GM23248 (cell line): ENCODE results near the gene MAP3K20. TPM values are rescaled to one million over a fixed set of nuclear protein-coding genes. Genes with fewer than 3 reads are reported as not detected.
"Not testable (repeated sequence)": the region's sequence is repeated elsewhere in the genome, so short reads cannot be mapped to it uniquely, and the experiment has no call there.

ENCODE experiments used
- DNase-seq: peaks from one replicate; pipeline ENCODE4 v3.0.0-alpha.2; 2015
- H2AFZ ChIP-seq: fragments of 200-600 bp; sonication (generic); 2 replicates; pipeline ENCODE4 v1.6.1; 2016; ENCODE audit warnings: antibody characterized with exemption
- H3F3A ChIP-seq: fragments of 200-600 bp; sonication (generic); 2 replicates; pipeline ENCODE4 v1.6.1; 2016; ENCODE audit warnings: mild to moderate bottlenecking, antibody characterized with exemption, mixed run types; ENCODE audit not compliant: insufficient read depth
- H3K27ac ChIP-seq: fragments of 200-600 bp; sonication (generic); 2 replicates; pipeline ENCODE4 v1.5.1; 2016; ENCODE audit warnings: mild to moderate bottlenecking
- H3K27me3 ChIP-seq: fragments of 200-600 bp; sonication (generic); replicated peaks from 2 replicates; pipeline ENCODE4 v1.6.1; 2016; ENCODE audit warnings: mild to moderate bottlenecking; ENCODE audit not compliant: insufficient read depth
- H3K36me3 ChIP-seq: fragments of 200-600 bp; sonication (generic); 2 replicates; pipeline ENCODE4 v1.6.1; 2016; ENCODE audit warnings: low read depth, mild to moderate bottlenecking
- H3K4me1 ChIP-seq: fragments of 200-600 bp; sonication (generic); 2 replicates; pipeline ENCODE4 v1.6.1; 2016; ENCODE audit warnings: mild to moderate bottlenecking; ENCODE audit not compliant: insufficient read depth
- H3K4me2 ChIP-seq: fragments of 200-600 bp; sonication (generic); one replicate; pipeline ENCODE4 v1.6.1; 2016; ENCODE audit warnings: mild to moderate bottlenecking; ENCODE audit not compliant: unreplicated experiment
- H3K4me3 ChIP-seq: fragments of 200-600 bp; sonication (generic); 2 replicates; pipeline ENCODE4 v1.5.1; 2016; ENCODE audit warnings: mild to moderate bottlenecking
- H3K79me2 ChIP-seq: fragments of 200-600 bp; sonication (generic); 2 replicates; pipeline ENCODE4 v1.6.1; 2016; ENCODE audit warnings: mild to moderate bottlenecking; ENCODE audit not compliant: insufficient read depth
- H3K9ac ChIP-seq: fragments of 200-600 bp; sonication (generic); 2 replicates; pipeline ENCODE4 v1.6.1; 2016; ENCODE audit warnings: mild to moderate bottlenecking
- H3K9me2 ChIP-seq: fragments of 200-600 bp; sonication (generic); 2 replicates; pipeline ENCODE4 v1.6.1; 2016; ENCODE audit warnings: mixed run types, mild to moderate bottlenecking, moderate library complexity; ENCODE audit not compliant: insufficient read depth
- H3K9me3 ChIP-seq: fragments of 200-600 bp; sonication (generic); one replicate; pipeline ENCODE4 v1.6.1; 2017; ENCODE audit warnings: low read depth
- H4K20me1 ChIP-seq: fragments of 200-600 bp; sonication (generic); 2 replicates; pipeline ENCODE4 v1.6.0; 2016; ENCODE audit not compliant: insufficient read depth
- EZH2 ChIP-seq: fragments of 200-600 bp; sonication (generic); IDR thresholded peaks from 2 replicates; pipeline ENCODE4 v1.6.1; 2018; ENCODE audit warnings: antibody characterized with exemption, mild to moderate bottlenecking; ENCODE audit not compliant: insufficient read depth, poor library complexity, severe bottlenecking
- EZH2phosphoT487 ChIP-seq: fragments of 200-600 bp; sonication (generic); IDR thresholded peaks from 2 replicates; pipeline ENCODE4 v1.6.1; 2018; ENCODE audit warnings: antibody characterized with exemption, moderate library complexity, mild to moderate bottlenecking, low read depth; ENCODE audit not compliant: insufficient read depth
- WGBS, 2 experiments: methylation state at CpG; one replicate each; pipeline ENCODE4 v1.1.6; 2015 to 2017; ENCODE audit warnings: low lambda C conversion rate in 2 of 2, low coverage in 1 of 2; ENCODE audit errors: missing lambda C conversion rate in 2 of 2; 5-methylcytosine and 5-hydroxymethylcytosine counted together
- in situ Hi-C: fragments of 300-500 bp; cut with MboI; formaldehyde crosslinking; loops from 2 replicates; pipeline ENCODE4 v1.15.0; 2020
- polyA plus RNA-seq: library from polyadenylated mRNA; unstranded; fragments of >200 nt; fragmentation: Nextera tagmentation; extraction: Ambion mirVana; gene quantifications from 2 replicates; pipeline ENCODE4 v1.2.1, GENCODE V29; 2016
- total RNA-seq: library from RNA; depleted of rRNA; stranded (reverse); fragments of >200 nt; shearing (Covaris generic); gene quantifications from 2 replicates; pipeline ENCODE4 v1.2.3, GENCODE V29; 2014

The MAP3K20 gene
- total and polyA plus RNA-seq, 2 experiments from 2014 or later: 55.0 to 68.9 TPM

DNA sequence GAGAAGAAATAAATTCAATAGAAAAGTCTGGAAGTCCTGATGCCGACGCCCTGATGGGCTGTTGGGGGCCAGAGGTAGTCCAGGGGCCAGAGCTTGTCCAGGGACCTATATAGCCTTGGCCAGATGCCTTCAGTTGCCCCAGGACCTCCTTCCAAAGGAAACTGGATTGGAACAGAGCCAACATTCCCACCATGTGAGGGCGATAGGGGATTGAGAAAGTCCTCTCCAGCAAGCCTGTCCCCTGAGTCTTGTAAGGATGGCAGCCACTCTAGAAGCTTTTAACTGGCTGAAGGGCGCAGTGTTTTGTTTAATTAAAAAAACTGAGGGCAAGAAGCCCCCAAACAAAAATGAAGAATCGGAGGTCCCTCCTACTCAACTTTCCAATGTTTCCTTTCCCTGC is 224.1 kb downstream of the MAP3K20 start:
- H3K4me1 ChIP-seq: no peaks in the 10 kb centered on the region
- WGBS, 2 experiments: 46 to 47% methylated on average over 5 of the region's 5 CpGs
- in situ Hi-C loops: no loop called here
- H3K27ac ChIP-seq: no peak overlapping the region
- no peaks in the 10 kb centered on the region for H3K79me2 ChIP-seq
- no peak overlapping the region for H3K4me2 ChIP-seq
- DNase-seq: no peak
- no peaks in the 10 kb centered on the region for H3F3A ChIP-seq
- no peaks in the 10 kb centered on the region for H3K9me2 ChIP-seq
- no peak overlapping the region for H3K4me3 ChIP-seq
- H3K9ac ChIP-seq: no peak overlapping the region
- no peak overlapping the region for H2AFZ ChIP-seq
- H3K27me3 ChIP-seq: 0 out of 2 replicates have a peak, but pooled peaks cover 3% of the 10 kb centered on the region
- no peaks in the 10 kb centered on the region for H3K36me3 ChIP-seq
- H3K9me3 ChIP-seq: no peaks in the 10 kb centered on the region
- no peaks in the 10 kb centered on the region for H4K20me1 ChIP-seq
- TF ChIP-seq EZH2: no peak
- TF ChIP-seq EZH2phosphoT487: no peak

- Histone ChIP-seq H3F3A (no peaks in the 10 kb centered on the region), H3K79me2 (no peaks in the 10 kb centered on the region), H3K27ac (no peak overlapping the region), H3K4me1 (no peaks in the 10 kb centered on the region), H3K4me2 (no peak overlapping the region), H3K27me3 (no peaks in the 10 kb centered on the region), H3K9ac (no peak overlapping the region), H4K20me1 (no peaks in the 10 kb centered on the region), H2AFZ (no peak overlapping the region), H3K9me2 (no peaks in the 10 kb centered on the region), H3K36me3 (no peaks in the 10 kb centered on the region), H3K9me3 (no peaks in the 10 kb centered on the region), H3K4me3 (no peak overlapping the region)
- WGBS, 2 experiments: 25 to 39% methylated on average over 1 of the region's 1 CpG
- DNase-seq: no peak
- no peak for TF ChIP-seq EZH2phosphoT487
- TF ChIP-seq EZH2: no peak
- in situ Hi-C loops: no loop called here
Measured at GRCh38 chr2:173300458-173300857, 224.8 kb downstream of the MAP3K20 start.

GRCh38 chr2:173301549-173301948 is 225.9 kb downstream of the MAP3K20 start:
- H3K36me3 ChIP-seq, H3K9ac ChIP-seq, H3K4me3 ChIP-seq, H3K27me3 ChIP-seq, H4K20me1 ChIP-seq, in situ Hi-C loops, H2AFZ ChIP-seq, H3K4me1 ChIP-seq, H3K9me3 ChIP-seq, H3K27ac ChIP-seq, DNase-seq, H3F3A ChIP-seq, H3K4me2 ChIP-seq, H3K79me2 ChIP-seq, H3K9me2 ChIP-seq: not testable (repeated sequence)
- WGBS, 2 experiments: 78 to 91% methylated on average over 4 of the region's 4 CpGs

DNA sequence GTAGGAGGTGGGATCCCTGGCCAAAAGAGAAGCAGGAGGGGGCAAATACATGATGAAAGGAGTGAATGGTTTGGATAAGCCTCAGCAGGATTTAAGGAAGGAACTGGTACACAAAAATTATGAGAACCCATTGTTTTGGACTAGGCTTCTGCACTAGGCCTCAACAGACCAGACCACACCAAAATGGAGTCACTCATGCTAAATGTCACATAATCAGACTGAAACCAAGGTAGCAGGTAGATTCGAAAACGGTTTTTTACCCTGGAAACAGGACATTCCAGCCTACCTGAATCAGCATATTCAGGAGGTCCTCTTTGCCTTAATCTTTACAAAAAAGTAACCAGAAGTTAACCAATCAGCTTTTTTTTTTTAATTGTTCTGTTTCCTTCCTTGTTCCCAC is 229.7 kb downstream of the MAP3K20 start:
- DNase-seq: no peak
- Histone ChIP-seq H3K36me3 (no peaks in the 10 kb centered on the region), H3K9me3 (no peaks in the 10 kb centered on the region), H3K9me2 (no peaks in the 10 kb centered on the region), H3K4me1 (no peaks in the 10 kb centered on the region), H3K9ac (no peak overlapping the region), H3K4me2 (no peak overlapping the region), H3K27ac (no peak overlapping the region), H3K79me2 (no peaks in the 10 kb centered on the region), H3K27me3 (no peaks in the 10 kb centered on the region), H3K4me3 (no peak overlapping the region), H4K20me1 (no peaks in the 10 kb centered on the region), H2AFZ (no peak overlapping the region), H3F3A (no peaks in the 10 kb centered on the region)
- WGBS, 2 experiments: 20 to 21% methylated on average over 2 of the region's 2 CpGs
- TF ChIP-seq EZH2 (no peak), EZH2phosphoT487 (no peak)
- in situ Hi-C loops: no loop called here

DNA sequence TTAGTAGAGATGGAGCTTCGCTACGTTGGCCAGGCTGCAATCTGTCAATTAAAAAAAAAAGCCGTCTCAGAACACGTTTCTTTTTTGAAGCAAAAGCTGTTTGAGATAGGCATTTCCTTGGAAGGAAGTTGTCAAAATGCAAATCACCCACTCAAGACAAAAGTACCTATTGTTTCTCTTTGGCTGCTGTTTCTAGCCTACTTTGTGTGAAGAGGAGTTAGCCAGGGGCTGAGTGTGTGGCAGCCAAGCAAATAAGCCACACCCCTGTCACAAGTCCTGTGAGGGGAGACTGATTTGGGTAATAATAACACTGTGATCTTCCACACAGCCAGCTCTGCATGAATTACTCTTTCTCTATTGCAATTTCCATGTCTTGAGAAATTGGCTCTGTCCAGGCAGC is 231.6 kb downstream of the MAP3K20 start:
- DNase-seq: no peak
- H3K36me3 ChIP-seq: no peaks in the 10 kb centered on the region
- H3K4me1 ChIP-seq: no peaks in the 10 kb centered on the region
- no peaks in the 10 kb centered on the region for H3K9me2 ChIP-seq
- no peak overlapping the region for H2AFZ ChIP-seq
- no peaks in the 10 kb centered on the region for H3K9me3 ChIP-seq
- H3K4me2 ChIP-seq: no peak overlapping the region
- no peak overlapping the region for H3K27ac ChIP-seq
- H3K79me2 ChIP-seq: no peaks in the 10 kb centered on the region
- in situ Hi-C loops: no loop called here
- H3K4me3 ChIP-seq: no peak overlapping the region
- H3K27me3 ChIP-seq: no peaks in the 10 kb centered on the region
- no peaks in the 10 kb centered on the region for H3F3A ChIP-seq
- H4K20me1 ChIP-seq: no peaks in the 10 kb centered on the region
- H3K9ac ChIP-seq: no peak overlapping the region
- TF ChIP-seq EZH2phosphoT487 (no peak), EZH2 (no peak)
- 8 to 18% methylated on average over 4 of the region's 4 CpGs for WGBS, 2 experiments

DNA sequence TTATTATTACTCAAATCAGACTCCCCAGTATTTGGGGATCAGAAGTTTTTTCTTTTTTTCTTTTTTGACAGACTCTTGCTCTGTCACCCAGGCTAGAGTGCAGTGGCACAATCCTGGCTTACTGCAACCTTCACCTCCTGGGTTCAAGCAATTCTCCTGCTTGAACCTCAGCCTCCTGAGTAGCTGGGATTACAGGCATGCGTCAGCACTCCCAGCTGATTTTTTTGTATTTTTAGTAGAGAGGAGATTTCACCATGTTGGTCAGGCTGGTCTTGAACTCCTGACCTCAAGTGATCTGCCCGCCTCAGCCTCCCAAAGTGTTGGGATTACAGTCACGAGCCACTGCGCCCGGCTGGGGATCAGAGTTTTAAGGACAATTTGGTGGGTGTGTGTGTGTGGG is 233.7 kb downstream of the MAP3K20 start:
- in situ Hi-C loops, H3K9ac ChIP-seq, H3K36me3 ChIP-seq, H3K27ac ChIP-seq, H3K27me3 ChIP-seq, H3K9me2 ChIP-seq, H3K79me2 ChIP-seq, H2AFZ ChIP-seq, DNase-seq, H3K9me3 ChIP-seq, H3K4me2 ChIP-seq, H4K20me1 ChIP-seq, H3K4me3 ChIP-seq, H3K4me1 ChIP-seq, H3F3A ChIP-seq: not testable (repeated sequence)
- 43 to 44% methylated on average over 5 of the region's 5 CpGs for WGBS, 2 experiments
